HEK293T (cell line): Measurements from ENCODE around the gene MYLK.

Experiments
- CTCF ChIA-PET: fragments of 350-600 bp; formaldehyde crosslinking; extraction: SDS; loops from one replicate; lab custom pipeline; 2021; ENCODE audit warnings: antibody characterized with exemption, inconsistent platforms; lab: Yijun Ruan, JAX
- POLR2A ChIA-PET: fragments of 350-600 bp; formaldehyde crosslinking; extraction: SDS; loops from one replicate; lab custom pipeline; 2020; ENCODE audit warnings: antibody characterized with exemption, inconsistent platforms; lab: Yijun Ruan, JAX
- DNase-seq: peaks from one replicate; pipeline ENCODE4 v3.0.0; 2012; ENCODE audit warnings: mixed read lengths; ENCODE audit errors: extremely low spot score
- ARNT ChIP-seq: fragments of 450-650 bp; IDR thresholded peaks from 2 replicates; pipeline ENCODE4 v1.6.1; 2017; ENCODE audit warnings: mild to moderate bottlenecking
- BHLHE40 ChIP-seq: fragments of 450-650 bp; IDR thresholded peaks from 2 replicates; pipeline ENCODE4 v1.6.1; 2016; ENCODE audit warnings: mild to moderate bottlenecking, moderate library complexity, borderline replicate concordance
- CTBP1 ChIP-seq: fragments of 450-650 bp; IDR thresholded peaks from 2 replicates; pipeline ENCODE4 v1.6.1; 2016; ENCODE audit warnings: borderline replicate concordance
- ELF4 ChIP-seq: fragments of 450-650 bp; IDR thresholded peaks from 2 replicates; pipeline ENCODE4 v1.6.1; 2017; ENCODE audit warnings: antibody characterized with exemption
- FOXA1 ChIP-seq: fragments of 450-650 bp; IDR thresholded peaks from 2 replicates; pipeline ENCODE4 v1.6.1; 2016; ENCODE audit warnings: mild to moderate bottlenecking
- FOXK2 ChIP-seq: fragments of 450-650 bp; IDR thresholded peaks from 2 replicates; pipeline ENCODE4 v1.6.1; 2016; ENCODE audit warnings: mild to moderate bottlenecking
- FOXM1 ChIP-seq: fragments of 450-650 bp; IDR thresholded peaks from 2 replicates; pipeline ENCODE4 v1.6.1; 2017; ENCODE audit warnings: mild to moderate bottlenecking, borderline replicate concordance
- HDGF ChIP-seq: fragments of 450-650 bp; IDR thresholded peaks from 2 replicates; pipeline ENCODE4 v1.6.1; 2017; ENCODE audit warnings: antibody characterized with exemption, borderline replicate concordance
- L3MBTL2 ChIP-seq: fragments of 450-650 bp; conservative IDR thresholded peaks from 2 replicates; pipeline ENCODE4 v1.6.1; 2016; ENCODE audit warnings: mild to moderate bottlenecking
- LEF1 ChIP-seq: fragments of 450-650 bp; IDR thresholded peaks from 2 replicates; pipeline ENCODE4 v1.6.1; 2017; ENCODE audit warnings: mild to moderate bottlenecking, borderline replicate concordance
- NFRKB ChIP-seq: fragments of 450-650 bp; IDR thresholded peaks from 2 replicates; pipeline ENCODE4 v1.6.1; 2016; ENCODE audit warnings: mild to moderate bottlenecking, moderate library complexity
- PKNOX1 ChIP-seq: fragments of 450-650 bp; IDR thresholded peaks from 2 replicates; pipeline ENCODE4 v1.6.1; 2016
- SP1 ChIP-seq: fragments of 450-650 bp; IDR thresholded peaks from 2 replicates; pipeline ENCODE4 v1.6.1; 2017
- SUZ12 ChIP-seq: fragments of 450-650 bp; IDR thresholded peaks from 2 replicates; pipeline ENCODE4 v1.6.1; 2016; ENCODE audit warnings: mild to moderate bottlenecking
- TARDBP ChIP-seq: fragments of 450-650 bp; IDR thresholded peaks from 2 replicates; pipeline ENCODE4 v1.6.1; 2016
- ZNF384 ChIP-seq: fragments of 450-650 bp; IDR thresholded peaks from 2 replicates; pipeline ENCODE4 v1.6.1; 2016

Gene MYLK

GRCh38 chr3:123782488-123782887 lies 101.6 kb downstream of the MYLK start:
- no peak for DNase-seq
- CTCF ChIA-PET = no interaction called here
- TF ChIP-seq ZNF384 = no peak
- no peak for TF ChIP-seq FOXM1
- TF ChIP-seq NFRKB = no peak
- TF ChIP-seq CTBP1 = no peak
- TF ChIP-seq BHLHE40 = no peak
- TF ChIP-seq ELF4 = no peak
- no peak for TF ChIP-seq PKNOX1
- no peak for TF ChIP-seq SP1
- no peak for TF ChIP-seq FOXK2
- no peak for TF ChIP-seq L3MBTL2
- no peak for TF ChIP-seq TARDBP
- no peak for TF ChIP-seq FOXA1
- no peak for TF ChIP-seq LEF1
- no peak for TF ChIP-seq SUZ12
- TF ChIP-seq ARNT = no peak
- POLR2A ChIA-PET = no interaction called here

GRCh38 chr3:123781571-123782275 lies 102.4 kb downstream of the MYLK start:
- TF ChIP-seq ARNT (no peak), CTBP1 (no peak), SP1 (no peak), FOXM1 (no peak), LEF1 (no peak), SUZ12 (no peak), FOXA1 (no peak), BHLHE40 (no peak), ZNF384 (no peak), TARDBP (no peak), HDGF (no peak), NFRKB (no peak), L3MBTL2 (no peak), FOXK2 (no peak), PKNOX1 (no peak), ELF4 (no peak)
- ChIA-PET POLR2A (no interaction called here), CTCF (no interaction called here)
- DNase-seq = no peak

GRCh38 chr3:123781138-123781537 lies 103.0 kb downstream of the MYLK start:
- CTCF ChIA-PET = no interaction called here
- TF ChIP-seq SP1 = no peak
- TF ChIP-seq PKNOX1 = no peak
- no peak for TF ChIP-seq NFRKB
- TF ChIP-seq FOXM1 = no peak
- TF ChIP-seq ZNF384 = no peak
- TF ChIP-seq ARNT = no peak
- TF ChIP-seq HDGF = no peak
- no peak for TF ChIP-seq FOXA1
- no peak for TF ChIP-seq TARDBP
- no peak for TF ChIP-seq ELF4
- no peak for TF ChIP-seq SUZ12
- TF ChIP-seq LEF1 = no peak
- TF ChIP-seq BHLHE40 = no peak
- no peak for TF ChIP-seq L3MBTL2
- TF ChIP-seq FOXK2 = no peak
- no peak for TF ChIP-seq CTBP1
- POLR2A ChIA-PET = no interaction called here

GRCh38 chr3:123780656-123781055 lies 103.5 kb downstream of the MYLK start:
- CTCF ChIA-PET = no interaction called here
- DNase-seq = no peak
- TF ChIP-seq BHLHE40 (no peak), TARDBP (no peak), FOXM1 (no peak), SUZ12 (no peak), LEF1 (no peak), HDGF (no peak), ELF4 (no peak), NFRKB (no peak)
- POLR2A ChIA-PET = no interaction called here

More at GRCh38 chr3:123781138-123781537, 103.0 kb downstream of the MYLK start:
- DNase-seq = no peak

- CTCF ChIA-PET = no interaction called here
- DNase-seq = no peak
- POLR2A ChIA-PET = no interaction called here
- TF ChIP-seq L3MBTL2 (no peak), LEF1 (no peak)
Measured at GRCh38 chr3:123779655-123780231, 104.4 kb downstream of the MYLK start.
